Upper lobe of left lung (tissue), 4 donors: ENCODE results near the gene KCNK13.

Experiments
- CTCF ChIP-seq, 6 experiments: fragments of 450-650 bp in 4 of 6; fragments of 200-600 bp in 2 of 6; sonication (generic) in 2 of 6; IDR thresholded peaks; one replicate each; pipeline ENCODE4 v1.5.1; 2016 to 2019; ENCODE audit warnings: antibody characterized with exemption in 6 of 6
- POLR2A ChIP-seq, 4 donors: fragments of 450-650 bp; IDR thresholded peaks; one replicate each; pipeline ENCODE4 v1.5.1; 2016 to 2017; ENCODE audit warnings: antibody characterized with exemption in 4 of 4, mild to moderate bottlenecking in 2 of 4
- POLR2AphosphoS5 ChIP-seq, 2 donors: sonication (generic); formaldehyde crosslinking; IDR thresholded peaks; one replicate each; pipeline ENCODE4 v1.5.1; 2017; ENCODE audit warnings: antibody characterized with exemption in 2 of 2

GRCh38 chr14:90049390-90049789 is 12.4 kb upstream of the KCNK13 start:
- TF ChIP-seq CTCF (IDR thresholded peaks at IDR 0.05) (no peak), POLR2AphosphoS5 (IDR thresholded peaks at IDR 0.05) (no peak), POLR2A (IDR thresholded peaks at IDR 0.05) (no peak)
